GM12878 (cell line): Measurements from ENCODE around the gene TIPIN. TPM values are rescaled to one million over a fixed set of nuclear protein-coding genes. Genes with fewer than 3 reads are reported as not detected.

Experiments
- ATAC-seq: fragments of 200-7000 bp; cut with Tn5 transposase; 3 replicates; pipeline ENCODE4 v1.9.1; 2020; ENCODE audit warnings: mild to moderate bottlenecking, moderate library complexity
- BruUV-seq: library from RNA; stranded (reverse); fragments of 400-500 nt; replicated peaks from 2 replicates; lab custom pipeline; 2021; lab: Mats Ljungman, UMichigan
- CTCF ChIA-PET: fragments of 300-600 bp; sonication (Branson Sonifier 250); formaldehyde crosslinking; extraction: SDS; loops from one replicate; lab custom pipeline; 2021; ENCODE audit warnings: inconsistent platforms; lab: Yijun Ruan, JAX
- POLR2A ChIA-PET: fragments of 350-600 bp; formaldehyde crosslinking; extraction: SDS; loops from one replicate; lab custom pipeline; 2021; ENCODE audit warnings: inconsistent platforms; lab: Charles Lee
- RAD21 ChIA-PET: fragments of 300-600 bp; sonication (Branson Sonifier 250); formaldehyde crosslinking; loops from one replicate; lab custom pipeline; 2023; ENCODE audit warnings: antibody characterized with exemption; ENCODE audit not compliant: unreplicated experiment; lab: Charles Lee
- SMC1A ChIA-PET: fragments of 300-600 bp; sonication (Branson Sonifier 250); formaldehyde crosslinking; loops from one replicate; lab custom pipeline; 2023; ENCODE audit not compliant: unreplicated experiment, uncharacterized antibody; lab: Charles Lee
- DNase-seq: peaks from one replicate; pipeline ENCODE4 v3.0.0-alpha.2; 2011; ENCODE audit warnings: low read depth, low spot score
- FAIRE-seq: peaks from 3 replicates; lab custom pipeline; 2011; peaks lifted over from hg19 to GRCh38; lab: Jason Lieb, UNC
- H2AFZ ChIP-seq: 2 replicates; pipeline ENCODE4 v1.6.0; 2011; ENCODE audit warnings: low read depth, low read length, control low read depth; ENCODE audit not compliant: control insufficient read depth
- H3K27ac ChIP-seq: 2 replicates; pipeline ENCODE4 v1.5.1; 2011; ENCODE audit warnings: control low read depth; ENCODE audit not compliant: control insufficient read depth, insufficient read depth
- H3K27me3 ChIP-seq, 2 experiments: replicated peaks in 1 of 2; 2 replicates each; pipeline versions ENCODE4 v1.6.0 to v1.6.1; 2011; ENCODE audit warnings: low read length in 1 of 2; ENCODE audit not compliant: control insufficient read depth in 2 of 2, insufficient read depth in 2 of 2
- H3K36me3 ChIP-seq, 2 experiments: 2 replicates each; pipeline ENCODE4 v1.5.1; 2011; ENCODE audit warnings: low read length in 1 of 2; ENCODE audit not compliant: control insufficient read depth in 2 of 2, insufficient read depth in 2 of 2
- H3K4me1 ChIP-seq: 2 replicates; pipeline ENCODE4 v1.6.1; 2011; ENCODE audit warnings: mild to moderate bottlenecking, low read length, moderate library complexity, mixed read lengths; ENCODE audit not compliant: control insufficient read depth, insufficient read depth
- H3K4me2 ChIP-seq: 2 replicates; pipeline ENCODE4 v1.6.0; 2011; ENCODE audit warnings: control low read depth; ENCODE audit not compliant: control insufficient read depth, insufficient read depth
- H3K4me3 ChIP-seq: fragments of 200-600 bp; sonication (generic); 2 replicates; pipeline ENCODE4 v1.5.1; 2016
- H3K79me2 ChIP-seq: 2 replicates; pipeline ENCODE4 v1.6.0; 2011; ENCODE audit warnings: low read length; ENCODE audit not compliant: control insufficient read depth, insufficient read depth
- H3K9ac ChIP-seq: 2 replicates; pipeline ENCODE4 v1.8.0; 2011; ENCODE audit warnings: low read length, control low read depth, mixed read lengths; ENCODE audit not compliant: control insufficient read depth, insufficient read depth
- H3K9me3 ChIP-seq: replicated peaks from 3 replicates; pipeline ENCODE4 v1.5.1; 2011; ENCODE audit warnings: mild to moderate bottlenecking, low read length; ENCODE audit not compliant: control insufficient read depth, insufficient read depth
- H4K20me1 ChIP-seq: 2 replicates; pipeline ENCODE4 v1.6.0; 2011; ENCODE audit not compliant: control insufficient read depth, insufficient read depth
- ATF3 ChIP-seq: IDR thresholded peaks from 2 replicates; pipeline ENCODE4 v1.6.1; 2011; ENCODE audit warnings: low read depth, mild to moderate bottlenecking, low read length, moderate library complexity, borderline replicate concordance; ENCODE audit errors: extremely low read depth
- IRF4 ChIP-seq: IDR thresholded peaks from 2 replicates; pipeline ENCODE4 v1.6.1; 2011; ENCODE audit warnings: low read depth, low read length
- WGBS: methylation state at CpG from one replicate; pipeline ENCODE4 v1.1.6; 2016; ENCODE audit warnings: low lambda C conversion rate; ENCODE audit not compliant: insufficient replicate concordance, insufficient coverage; ENCODE audit errors: missing lambda C conversion rate; 5-methylcytosine and 5-hydroxymethylcytosine counted together
- in situ Hi-C: fragments of 300-500 bp; cut with MboI; formaldehyde crosslinking; loops from 9 replicates; pipeline ENCODE4 v1.14.3; 2018; ENCODE audit warnings: mixed read lengths
- intact Hi-C: fragments of 100-400 bp; cut with micrococcal nuclease; formaldehyde crosslinking; loops from one replicate; pipeline ENCODE4 v1.14.2; 2022; ENCODE audit not compliant: unreplicated experiment
- polyA plus RNA-seq, 11 experiments: library from polyadenylated mRNA; depleted of rRNA in 4 of 11; unstranded in 6 of 11; stranded (reverse) in 5 of 11; fragments of >200 nt; fragmentation: Nextera tagmentation in 4 of 11; fragmentation: Illumina TruSeq in 1 of 11; extraction: Ambion mirVana in 4 of 11; extraction: Trizol in 1 of 11; gene quantifications; 1 replicate in 1 of 11; 2 replicates in 10 of 11; pipeline versions ENCODE4 v1.2.1 to v1.2.3, GENCODE V29; 2011 to 2016; ENCODE audit warnings: inconsistent platforms in 2 of 11, missing spikeins in 2 of 11, low read depth in 1 of 11
- total RNA-seq, 4 experiments: library from RNA; depleted of rRNA in 3 of 4; stranded (reverse); fragments of >200 nt in 3 of 4; fragmentation: Illumina TruSeq in 1 of 4; extraction: Trizol in 1 of 4; gene quantifications; 2 replicates each; pipeline versions ENCODE4 v1.2.1 to v1.2.3, GENCODE V29; 2013 to 2021
- TF ChIP-seq, protein P1 (sequence below): fragments of 450-650 bp; IDR thresholded peaks from 2 replicates; pipeline ENCODE4 v1.6.1; 2017; ENCODE audit warnings: mild to moderate bottlenecking

Gene TIPIN
- total and polyA plus RNA-seq, 10 of the 15 experiments (the other 5 are each of a cell fraction or from before 2014, with no cell fraction given), result 21.1 to 69.2 (median 47.0) TPM

DNA sequence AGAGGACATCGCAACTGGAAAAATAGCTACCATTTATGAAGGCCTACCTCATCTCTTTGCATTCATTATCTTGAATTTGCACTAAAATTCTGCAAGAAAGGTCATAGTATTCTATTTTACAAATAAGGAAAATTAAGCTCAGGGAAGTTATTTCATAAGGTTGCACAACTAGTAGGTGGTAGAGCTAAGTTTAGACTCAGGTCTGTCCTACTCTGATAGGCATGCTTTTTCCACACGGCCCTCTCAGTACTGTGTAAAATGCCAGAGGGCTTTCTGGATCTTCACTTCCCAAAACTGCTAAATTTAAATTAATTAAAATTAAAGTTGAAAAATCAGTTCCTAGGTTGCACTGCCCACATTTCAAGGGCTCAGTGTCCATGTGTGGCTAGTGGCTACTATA is 48.5 kb upstream of the TIPIN start:
- WGBS, result 98% methylated on average over 2 of the region's 2 CpGs
- TF ChIP-seq ATF3, result no peak
- TF ChIP-seq, protein P1, sequence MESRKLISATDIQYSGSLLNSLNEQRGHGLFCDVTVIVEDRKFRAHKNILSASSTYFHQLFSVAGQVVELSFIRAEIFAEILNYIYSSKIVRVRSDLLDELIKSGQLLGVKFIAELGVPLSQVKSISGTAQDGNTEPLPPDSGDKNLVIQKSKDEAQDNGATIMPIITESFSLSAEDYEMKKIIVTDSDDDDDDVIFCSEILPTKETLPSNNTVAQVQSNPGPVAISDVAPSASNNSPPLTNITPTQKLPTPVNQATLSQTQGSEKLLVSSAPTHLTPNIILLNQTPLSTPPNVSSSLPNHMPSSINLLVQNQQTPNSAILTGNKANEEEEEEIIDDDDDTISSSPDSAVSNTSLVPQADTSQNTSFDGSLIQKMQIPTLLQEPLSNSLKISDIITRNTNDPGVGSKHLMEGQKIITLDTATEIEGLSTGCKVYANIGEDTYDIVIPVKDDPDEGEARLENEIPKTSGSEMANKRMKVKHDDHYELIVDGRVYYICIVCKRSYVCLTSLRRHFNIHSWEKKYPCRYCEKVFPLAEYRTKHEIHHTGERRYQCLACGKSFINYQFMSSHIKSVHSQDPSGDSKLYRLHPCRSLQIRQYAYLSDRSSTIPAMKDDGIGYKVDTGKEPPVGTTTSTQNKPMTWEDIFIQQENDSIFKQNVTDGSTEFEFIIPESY, result no peak
- TF ChIP-seq IRF4, result 0 out of 2 replicates have a peak, but pooled peaks have one; percentile 3
- H3K4me3 ChIP-seq, result 0 out of 2 replicates have a peak overlapping the region, but pooled peaks have one; percentile 32
- H3K4me1 ChIP-seq, result peaks cover 62% of the 10 kb centered on the region
- no peaks in the 10 kb centered on the region for H3K9me3 ChIP-seq
- FAIRE-seq (no peak), ATAC-seq (no peak), DNase-seq (no peak)
- CTCF ChIA-PET, result interaction anchor here (0.5 to 6.0 kb wide), 14 partner anchors 9 to 441 kb away, joined by 3 to 69 read pairs (median 8); partner anchors contain the start of genes MAP2K1 and SNAPC5
- H3K4me2 ChIP-seq, result peak overlapping the region; percentile 57
- H3K9ac ChIP-seq, result no peak overlapping the region
- in situ Hi-C loops, result no loop called here
- intact Hi-C loops, result loop anchor here (2.0 kb wide), 1 partner anchor 14 kb away; no protein-coding TSS in a partner anchor
- BruUV-seq, result no TSS peak
- H3K27me3 ChIP-seq, result no peaks in the 10 kb centered on the region
- RAD21 ChIA-PET, result interaction anchor here (1.1 to 7.6 kb wide), 7 partner anchors 10 to 93 kb away, joined by 4 to 119 read pairs (median 11); partner anchors contain the start of genes MAP2K1 and SNAPC5
- SMC1A ChIA-PET, result interaction anchor here (1.2 to 8.2 kb wide), 12 partner anchors 9 to 484 kb away, joined by 3 to 95 read pairs (median 13); partner anchors contain the start of gene MAP2K1
- no peak overlapping the region for H2AFZ ChIP-seq
- peaks cover 99% of the 10 kb centered on the region for H3K79me2 ChIP-seq
- peaks cover 4% of the 10 kb centered on the region for H4K20me1 ChIP-seq
- H3K36me3 ChIP-seq, result no peaks in the 10 kb centered on the region
- H3K27ac ChIP-seq, result peak overlapping the region; percentile 75
- POLR2A ChIA-PET, result interaction anchor here (1.4 to 7.6 kb wide), 8 partner anchors 11 to 111 kb away, joined by 3 to 120 read pairs (median 10); partner anchors contain the start of gene MAP2K1
